RWPE1 (cell line): ENCODE measurements around the gene ELMOD1.

Source experiments
- CTCF ChIA-PET: fragments of 350-600 bp; sonication (Branson Sonifier 250); formaldehyde crosslinking; extraction: SDS; loops from one replicate; lab custom pipeline; 2021; lab: Yijun Ruan, JAX
- POLR2A ChIA-PET: fragments of 400-600 bp; formaldehyde crosslinking; extraction: SDS; loops from one replicate; lab custom pipeline; 2020; ENCODE audit warnings: antibody characterized with exemption; ENCODE audit not compliant: low non-redundant PET; lab: Yijun Ruan, JAX
- DNase-seq: peaks from one replicate; pipeline ENCODE4 v3.0.0; 2012; ENCODE audit warnings: low spot score
- H3K27ac ChIP-seq: fragments of 450-650 bp; 2 replicates; pipeline ENCODE4 v1.5.1; 2017
- TF ChIP-seq, protein P1 (sequence below): fragments of 450-650 bp; conservative IDR thresholded peaks from 2 replicates; pipeline ENCODE4 v1.5.1; 2017; ENCODE audit warnings: low read depth, mild to moderate bottlenecking

ELMOD1 gene

DNA sequence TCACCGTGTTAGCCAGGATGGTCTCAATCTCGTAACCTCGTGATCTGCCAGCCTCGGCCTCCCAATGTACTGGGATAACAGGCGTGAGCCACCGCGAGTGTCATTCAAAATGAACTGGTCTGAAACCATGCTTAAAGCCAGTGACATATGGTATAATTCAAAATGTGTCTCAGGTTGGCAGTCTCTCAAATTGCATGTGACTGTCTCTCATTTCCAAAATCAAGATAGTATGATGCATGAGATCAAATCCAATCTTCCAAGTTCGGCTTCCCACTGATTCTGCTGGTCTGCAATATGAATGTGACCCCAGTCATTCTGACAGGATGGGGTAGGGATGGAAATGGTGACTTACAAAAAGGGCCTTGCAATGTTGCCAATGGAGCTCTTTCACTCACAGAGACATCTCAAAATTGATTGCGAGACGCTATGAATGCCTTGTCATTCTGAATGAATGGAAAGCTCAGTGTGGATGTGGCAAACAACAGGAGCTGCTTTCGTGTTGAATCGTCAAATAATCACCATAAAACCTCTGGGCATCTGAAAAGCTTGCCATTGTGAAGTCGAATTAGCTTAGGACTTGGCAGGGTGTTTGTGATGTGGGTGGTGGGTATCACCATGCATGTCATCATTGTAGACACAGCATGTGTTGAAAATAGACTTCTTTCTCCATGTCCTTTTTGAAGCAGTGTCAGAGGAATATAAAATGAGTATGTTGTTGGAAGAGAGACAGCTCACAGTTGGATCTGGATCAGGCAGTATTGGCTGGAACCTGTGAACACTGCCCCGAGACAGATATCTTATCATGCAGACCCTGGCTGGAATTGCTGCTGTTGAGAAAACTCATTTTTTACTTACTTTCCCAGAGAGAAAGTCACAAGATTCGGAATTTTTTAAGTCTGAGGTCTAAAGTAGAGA is 108.7 kb downstream of the ELMOD1 start:
- POLR2A ChIA-PET: no interaction called here
- CTCF ChIA-PET: no interaction called here
- no peak for DNase-seq

DNA sequence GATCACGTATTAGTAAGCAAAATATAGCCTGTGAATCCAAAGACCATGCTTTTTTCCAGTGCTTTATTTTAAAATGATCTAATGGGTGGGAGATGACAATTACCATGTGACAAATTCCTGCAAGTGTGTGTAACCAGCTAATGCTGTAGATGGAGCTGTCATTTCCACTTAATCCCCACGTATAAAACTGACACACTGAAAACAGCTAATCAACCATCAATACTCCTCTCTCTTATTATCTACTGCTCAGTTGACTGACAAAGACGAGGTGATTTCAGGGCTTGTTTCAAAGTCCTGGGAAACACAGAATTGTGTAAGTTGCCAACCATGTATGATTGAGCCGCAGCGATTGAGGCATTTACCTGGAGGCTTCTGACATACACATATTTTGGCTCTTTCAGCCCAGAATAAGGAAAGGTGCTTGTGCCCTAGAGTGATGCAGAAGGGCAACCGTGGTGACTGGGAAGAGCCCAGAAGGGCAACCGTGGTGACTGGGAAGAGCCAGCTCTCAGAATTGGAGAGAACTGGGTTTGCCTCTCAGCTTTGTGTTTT is 111.2 kb downstream of the ELMOD1 start:
- ChIA-PET CTCF (no interaction called here), POLR2A (no interaction called here)

More for the DNA sequence above, 108.7 kb downstream of the ELMOD1 start:
- H3K27ac ChIP-seq: no peak overlapping the region
- TF ChIP-seq, protein P1, sequence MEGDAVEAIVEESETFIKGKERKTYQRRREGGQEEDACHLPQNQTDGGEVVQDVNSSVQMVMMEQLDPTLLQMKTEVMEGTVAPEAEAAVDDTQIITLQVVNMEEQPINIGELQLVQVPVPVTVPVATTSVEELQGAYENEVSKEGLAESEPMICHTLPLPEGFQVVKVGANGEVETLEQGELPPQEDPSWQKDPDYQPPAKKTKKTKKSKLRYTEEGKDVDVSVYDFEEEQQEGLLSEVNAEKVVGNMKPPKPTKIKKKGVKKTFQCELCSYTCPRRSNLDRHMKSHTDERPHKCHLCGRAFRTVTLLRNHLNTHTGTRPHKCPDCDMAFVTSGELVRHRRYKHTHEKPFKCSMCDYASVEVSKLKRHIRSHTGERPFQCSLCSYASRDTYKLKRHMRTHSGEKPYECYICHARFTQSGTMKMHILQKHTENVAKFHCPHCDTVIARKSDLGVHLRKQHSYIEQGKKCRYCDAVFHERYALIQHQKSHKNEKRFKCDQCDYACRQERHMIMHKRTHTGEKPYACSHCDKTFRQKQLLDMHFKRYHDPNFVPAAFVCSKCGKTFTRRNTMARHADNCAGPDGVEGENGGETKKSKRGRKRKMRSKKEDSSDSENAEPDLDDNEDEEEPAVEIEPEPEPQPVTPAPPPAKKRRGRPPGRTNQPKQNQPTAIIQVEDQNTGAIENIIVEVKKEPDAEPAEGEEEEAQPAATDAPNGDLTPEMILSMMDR: no peak

GRCh38 chr11:107702723-107703122 is 111.8 kb downstream of the ELMOD1 start:
- ChIA-PET CTCF (no interaction called here), POLR2A (no interaction called here)
- no peak overlapping the region for H3K27ac ChIP-seq
- TF ChIP-seq, protein P1: no peak
- no peak for DNase-seq

More for the DNA sequence above, 111.2 kb downstream of the ELMOD1 start:
- TF ChIP-seq, protein P1: no peak
- H3K27ac ChIP-seq: no peak overlapping the region
- no peak for DNase-seq

- DNase-seq: no peak
- POLR2A ChIA-PET: no interaction called here
- H3K27ac ChIP-seq: no peak overlapping the region
- TF ChIP-seq, protein P1: no peak
- CTCF ChIA-PET: interaction anchor here (0.6 kb wide), 2 partner anchors 19 to 39 kb away, joined by 3 read pairs; no protein-coding TSS in a partner anchor
These were observed 113.5 kb downstream of the ELMOD1 start for GRCh38 chr11:107704451-107704850.

DNA sequence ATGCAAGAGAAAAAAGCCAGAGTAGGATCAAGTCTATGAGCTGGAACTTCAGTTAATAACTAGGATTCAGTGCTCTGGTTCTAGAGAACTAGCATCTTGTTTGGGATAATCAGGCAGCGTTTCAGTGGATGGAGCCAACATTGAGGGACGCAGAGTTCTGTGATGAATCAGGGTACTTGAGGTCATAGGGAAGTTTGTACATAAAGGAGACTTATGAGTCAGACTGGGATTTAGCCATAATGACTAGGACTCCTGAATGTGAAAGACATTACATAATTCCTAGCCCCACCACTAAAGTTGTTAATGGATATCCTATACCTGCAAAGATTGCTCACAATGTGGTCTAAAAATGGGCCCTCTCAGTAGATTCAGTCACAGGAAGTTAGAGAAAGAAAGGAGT is 114.1 kb downstream of the ELMOD1 start:
- TF ChIP-seq, protein P1: no peak
- CTCF ChIA-PET: no interaction called here
- peak; percentile 91 for DNase-seq
- POLR2A ChIA-PET: no interaction called here
- no peak overlapping the region for H3K27ac ChIP-seq

DNA sequence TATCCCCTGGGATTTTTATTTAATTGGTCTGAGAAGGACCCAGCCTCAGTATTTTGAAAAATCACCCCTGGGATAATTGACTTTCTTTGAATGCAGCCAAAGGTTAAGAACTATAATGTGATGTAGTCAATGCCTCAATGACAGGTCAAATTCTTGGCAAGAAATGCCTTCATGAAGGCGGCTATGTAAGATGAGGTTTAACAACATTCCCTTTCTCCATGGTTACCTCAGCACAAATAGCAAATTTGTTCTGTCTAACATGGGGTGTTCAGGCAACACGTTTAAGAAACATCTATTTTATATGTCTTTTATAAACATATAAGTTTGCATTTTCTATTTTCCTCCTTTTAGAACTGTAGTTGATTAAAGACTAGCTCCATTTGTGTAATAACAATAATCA is 115.6 kb downstream of the ELMOD1 start:
- DNase-seq: no peak
- CTCF ChIA-PET: no interaction called here
- TF ChIP-seq, protein P1: no peak
- POLR2A ChIA-PET: no interaction called here
- H3K27ac ChIP-seq: no peak overlapping the region
